ENCODE measurements around the gene IGFLR1.

DNA sequence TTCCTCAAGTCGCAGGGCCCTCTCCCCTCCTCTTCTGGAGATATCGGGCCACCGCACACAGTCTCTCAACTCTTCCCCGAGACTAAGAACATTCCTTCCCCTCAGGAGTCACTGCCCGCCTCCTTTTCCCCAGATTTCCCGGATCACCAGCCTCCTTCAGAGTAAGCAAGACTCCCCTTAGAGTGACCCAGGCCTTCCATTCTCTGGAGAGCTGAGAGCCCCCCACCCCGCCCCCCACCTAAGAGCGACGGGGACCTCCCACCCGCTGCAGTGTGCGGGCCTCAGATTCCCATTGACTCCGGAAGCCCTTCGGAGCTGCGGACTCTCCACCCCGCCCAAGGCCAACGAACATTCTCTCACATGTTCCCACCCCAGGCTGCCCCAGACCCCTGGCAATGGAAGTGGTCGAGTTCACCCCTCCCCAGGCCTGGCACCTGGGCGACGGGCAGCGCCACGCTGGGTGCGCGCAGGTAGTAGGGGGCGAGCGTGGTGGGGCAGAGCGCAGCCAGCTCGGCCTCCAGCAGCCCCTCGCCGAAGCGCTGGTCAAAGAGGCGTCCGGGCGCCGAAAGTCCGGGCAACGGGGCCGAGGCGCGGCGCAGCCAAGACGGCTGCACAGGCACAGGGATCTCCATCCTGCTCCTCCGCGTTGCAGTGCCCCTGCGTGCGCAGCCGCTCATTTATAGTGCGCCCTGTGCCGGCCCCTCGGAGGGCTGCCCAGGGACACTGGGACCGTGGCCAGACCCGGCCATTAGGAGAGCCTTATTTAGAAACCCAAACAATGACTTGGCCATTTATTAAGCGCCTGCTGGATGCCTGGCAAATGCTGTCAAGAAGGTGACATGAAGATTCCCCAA lies 14.4 kb upstream of the IGFLR1 start, which contains the start of gene HSPB6:
- TF ChIP-seq, protein P1, sequence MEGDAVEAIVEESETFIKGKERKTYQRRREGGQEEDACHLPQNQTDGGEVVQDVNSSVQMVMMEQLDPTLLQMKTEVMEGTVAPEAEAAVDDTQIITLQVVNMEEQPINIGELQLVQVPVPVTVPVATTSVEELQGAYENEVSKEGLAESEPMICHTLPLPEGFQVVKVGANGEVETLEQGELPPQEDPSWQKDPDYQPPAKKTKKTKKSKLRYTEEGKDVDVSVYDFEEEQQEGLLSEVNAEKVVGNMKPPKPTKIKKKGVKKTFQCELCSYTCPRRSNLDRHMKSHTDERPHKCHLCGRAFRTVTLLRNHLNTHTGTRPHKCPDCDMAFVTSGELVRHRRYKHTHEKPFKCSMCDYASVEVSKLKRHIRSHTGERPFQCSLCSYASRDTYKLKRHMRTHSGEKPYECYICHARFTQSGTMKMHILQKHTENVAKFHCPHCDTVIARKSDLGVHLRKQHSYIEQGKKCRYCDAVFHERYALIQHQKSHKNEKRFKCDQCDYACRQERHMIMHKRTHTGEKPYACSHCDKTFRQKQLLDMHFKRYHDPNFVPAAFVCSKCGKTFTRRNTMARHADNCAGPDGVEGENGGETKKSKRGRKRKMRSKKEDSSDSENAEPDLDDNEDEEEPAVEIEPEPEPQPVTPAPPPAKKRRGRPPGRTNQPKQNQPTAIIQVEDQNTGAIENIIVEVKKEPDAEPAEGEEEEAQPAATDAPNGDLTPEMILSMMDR (IDR thresholded peaks at IDR 0.05; ENCODE audit: insufficient read depth, low read depth, low read length) = no peak
- no peak for TF ChIP-seq EZH2 (IDR thresholded peaks at IDR 0.05; ENCODE audit: insufficient read depth, low read length)

Measured in astrocyte (in vitro differentiated cells and primary cell).